ENCODE measurements around the gene ZNF736.

ZNF736 gene
- long read RNA-seq, full-length matches to known transcripts: 3 of 34 reads
- long read RNA-seq, partial matches to known transcripts: 0 of 34 reads
- long read RNA-seq, other reads (novel, unspliced or antisense): 31 of 34 reads

- H3K27me3 ChIP-seq (ENCODE audit: insufficient read depth, poor library complexity, severe bottlenecking): no peaks in the 10 kb centered on the region
- TF ChIP-seq SPI1 (IDR thresholded peaks at IDR 0.05; ENCODE audit: borderline replicate concordance, low read depth) (peak; percentile 57; the same call in 1 of the 2 replicates), CTCF (IDR thresholded peaks at IDR 0.05; ENCODE audit: insufficient read depth, low read length) (no peak), POLR2AphosphoS5 (IDR thresholded peaks at IDR 0.05; ENCODE audit: low read depth) (peak; percentile 73), REST (IDR thresholded peaks at IDR 0.05; ENCODE audit: insufficient replicate concordance, low read depth) (peak; percentile 56), GABPA (IDR thresholded peaks at IDR 0.05; ENCODE audit: low read depth) (peak; percentile 53; the same call in 1 of the 2 replicates)
- H3K27ac ChIP-seq (replicated peaks): peak within 1 kb of the TSS; percentile 95
- DNase-seq (ENCODE audit: low read depth in 1 of 2, low spot score in 1 of 2): peak; percentile 79 to 95
- H3K4me3 ChIP-seq (replicated peaks; ENCODE audit: insufficient read depth, low read length): peak within 1 kb of the TSS; percentile 50
These were observed at the start of gene ZNF736 for GRCh38 chr7:64313740-64314491. Gene ZNF736, plus strand, starts transcription at chr7:64313961. Its CDS starts 190 bp downstream, at chr7:64314151.

- no peak overlapping the region for H3K27ac ChIP-seq (replicated peaks)
- TF ChIP-seq POLR2AphosphoS5 (IDR thresholded peaks at IDR 0.05; ENCODE audit: low read depth): no peak
- TF ChIP-seq GABPA (IDR thresholded peaks at IDR 0.05; ENCODE audit: low read depth): no peak
- no peak for TF ChIP-seq SPI1 (IDR thresholded peaks at IDR 0.05; ENCODE audit: borderline replicate concordance, low read depth)
- TF ChIP-seq REST (IDR thresholded peaks at IDR 0.05; ENCODE audit: insufficient replicate concordance, low read depth): no peak
- TF ChIP-seq CTCF (IDR thresholded peaks at IDR 0.05; ENCODE audit: insufficient read depth, low read length): no peak
- no peak for DNase-seq (ENCODE audit: low read depth in 1 of 2, low spot score in 1 of 2)
- H3K4me3 ChIP-seq (replicated peaks; ENCODE audit: insufficient read depth, low read length): no peak overlapping the region
- H3K27me3 ChIP-seq (ENCODE audit: insufficient read depth, poor library complexity, severe bottlenecking): no peaks in the 10 kb centered on the region
These were observed 47.3 kb upstream of the ZNF736 start for GRCh38 chr7:64266341-64266919.

GRCh38 chr7:64277630-64278029 is 36.1 kb upstream of the ZNF736 start:
- DNase-seq (ENCODE audit: low read depth in 1 of 2, low spot score in 1 of 2): no peak
- Histone ChIP-seq H3K4me3 (replicated peaks; ENCODE audit: insufficient read depth, low read length) (no peak overlapping the region), H3K27me3 (ENCODE audit: insufficient read depth, poor library complexity, severe bottlenecking) (no peaks in the 10 kb centered on the region), H3K27ac (replicated peaks) (no peak overlapping the region)
- no peak for TF ChIP-seq CTCF (IDR thresholded peaks at IDR 0.05; ENCODE audit: insufficient read depth, low read length)
- no peak for TF ChIP-seq SPI1 (IDR thresholded peaks at IDR 0.05; ENCODE audit: borderline replicate concordance, low read depth)
- no peak for TF ChIP-seq REST (IDR thresholded peaks at IDR 0.05; ENCODE audit: insufficient replicate concordance, low read depth)
- no peak for TF ChIP-seq POLR2AphosphoS5 (IDR thresholded peaks at IDR 0.05; ENCODE audit: low read depth)
- TF ChIP-seq GABPA (IDR thresholded peaks at IDR 0.05; ENCODE audit: low read depth): no peak
